GM12878 (cell line): Measurements from ENCODE around the gene WNT9A.

ENCODE experiments used
- ATF3 ChIP-seq: IDR thresholded peaks from 2 replicates; pipeline ENCODE4 v1.6.1; 2011; ENCODE audit warnings: low read depth, mild to moderate bottlenecking, low read length, moderate library complexity, borderline replicate concordance; ENCODE audit errors: extremely low read depth
- CTCF ChIP-seq, 3 experiments: IDR thresholded peaks in 2 of 3; conservative IDR thresholded peaks in 1 of 3; 2 replicates each; pipeline ENCODE4 v1.5.1; 2011; ENCODE audit warnings: low read depth in 3 of 3, low read length in 3 of 3, mild to moderate bottlenecking in 3 of 3, control low read depth in 2 of 3, moderate library complexity in 2 of 3, inconsistent platforms in 1 of 3, mixed read lengths in 1 of 3; ENCODE audit not compliant: control insufficient read depth in 2 of 3, insufficient read depth in 1 of 3; ENCODE audit errors: extremely low read depth in 1 of 3
- ELK1 ChIP-seq: IDR thresholded peaks from 2 replicates; pipeline ENCODE4 v1.6.1; 2012; ENCODE audit warnings: low read depth, low read length, improper control_type of control experiment
- GABPA ChIP-seq: IDR thresholded peaks from 2 replicates; pipeline ENCODE4 v1.6.1; 2014; ENCODE audit warnings: antibody characterized with exemption, low read depth, mild to moderate bottlenecking, inconsistent platforms
- MXI1 ChIP-seq: fragments of 150-350 bp; IDR thresholded peaks from 2 replicates; pipeline ENCODE4 v1.6.1; 2011; ENCODE audit warnings: low read depth, mild to moderate bottlenecking, inconsistent platforms, low read length, improper control_type of control experiment
- PBX3 ChIP-seq: IDR thresholded peaks from 2 replicates; pipeline ENCODE4 v1.6.1; 2011; ENCODE audit warnings: mild to moderate bottlenecking, low read depth, low read length, moderate library complexity; ENCODE audit not compliant: insufficient replicate concordance
- REST ChIP-seq: IDR thresholded peaks from 2 replicates; pipeline ENCODE4 v1.6.1; 2012; ENCODE audit warnings: mild to moderate bottlenecking, low read depth, low read length
- SMC3 ChIP-seq: IDR thresholded peaks from 2 replicates; pipeline ENCODE4 v1.6.1; 2011; ENCODE audit warnings: low read length, improper control_type of control experiment, borderline replicate concordance

- TF ChIP-seq MXI1 (no peak), GABPA (no peak), CTCF (IDR thresholded peaks at IDR 0.05 in 2 of 3, conservative IDR thresholded peaks at IDR 0.05 in 1 of 3; ENCODE audit: control insufficient read depth in 2 of 3, extremely low read depth in 1 of 3, insufficient read depth in 1 of 3, low read depth in 3 of 3, low read length in 3 of 3) (no peak), REST (no peak), PBX3 (no peak), SMC3 (no peak), ATF3 (no peak), ELK1 (no peak)
Measured at GRCh38 chr1:227893300-227893948, 54.3 kb downstream of the WNT9A start.
